DOHH2 (cell line): Measurements from ENCODE around the gene UBE2K.
"Not testable (repeated sequence)": the region's sequence is repeated elsewhere in the genome, so short reads cannot be mapped to it uniquely, and the experiment has no call there.

Experiments used
- H3F3A ChIP-seq: fragments of 200-600 bp; sonication (generic), shearing (Covaris generic); 2 replicates; pipeline ENCODE4 v1.6.0; 2016; ENCODE audit warnings: antibody characterized with exemption, mild to moderate bottlenecking; ENCODE audit not compliant: control insufficient read depth, insufficient read depth
- H3K27ac ChIP-seq: fragments of 200-600 bp; sonication (generic); 2 replicates; pipeline ENCODE4 v1.5.1; 2014; ENCODE audit warnings: low read depth, mild to moderate bottlenecking, low read length, moderate library complexity
- H3K27me3 ChIP-seq: fragments of 200-600 bp; sonication (generic); 2 replicates; pipeline ENCODE4 v1.6.1; 2014; ENCODE audit warnings: mild to moderate bottlenecking, low read length, mixed read lengths; ENCODE audit not compliant: control insufficient read depth
- H3K36me3 ChIP-seq: fragments of 200-600 bp; sonication (generic); 2 replicates; pipeline ENCODE4 v1.6.1; 2014; ENCODE audit warnings: mild to moderate bottlenecking, low read length, moderate library complexity, mixed read lengths; ENCODE audit not compliant: control insufficient read depth
- H3K4me1 ChIP-seq: fragments of 200-600 bp; sonication (generic); 2 replicates; pipeline ENCODE4 v1.6.1; 2014; ENCODE audit warnings: mild to moderate bottlenecking, low read length, mixed read lengths; ENCODE audit not compliant: control insufficient read depth
- H3K4me2 ChIP-seq: fragments of 200-600 bp; sonication (generic); 2 replicates; pipeline ENCODE4 v1.6.0; 2014; ENCODE audit warnings: mild to moderate bottlenecking, low read length, moderate library complexity
- H3K4me3 ChIP-seq: fragments of 200-600 bp; sonication (generic); 2 replicates; pipeline ENCODE4 v1.5.1; 2014; ENCODE audit warnings: mild to moderate bottlenecking, low read length, mixed read lengths
- H3K79me2 ChIP-seq: fragments of 200-600 bp; sonication (generic); 2 replicates; pipeline ENCODE4 v1.6.1; 2014; ENCODE audit warnings: mild to moderate bottlenecking, low read length, mixed read lengths; ENCODE audit not compliant: control insufficient read depth
- H3K9me2 ChIP-seq: fragments of 200-600 bp; sonication (generic); replicated peaks from 2 replicates; pipeline ENCODE4 v1.6.1; 2014; ENCODE audit warnings: mild to moderate bottlenecking, low read length, mixed read lengths; ENCODE audit not compliant: control insufficient read depth
- H3K9me3 ChIP-seq: fragments of 200-600 bp; sonication (generic); 2 replicates; pipeline ENCODE4 v1.6.1; 2014; ENCODE audit warnings: antibody characterized with exemption, low read length, mixed read lengths; ENCODE audit not compliant: control insufficient read depth, insufficient read depth
- H4K20me1 ChIP-seq: fragments of 200-600 bp; sonication (generic); 2 replicates; pipeline ENCODE4 v1.6.0; 2014; ENCODE audit warnings: low read depth, mild to moderate bottlenecking, antibody characterized with exemption, low read length, moderate library complexity; ENCODE audit not compliant: control insufficient read depth, insufficient read depth
- CTCF ChIP-seq: fragments of 200-600 bp; sonication (generic); IDR thresholded peaks from one replicate; pipeline ENCODE4 v1.5.1; 2014; ENCODE audit warnings: antibody characterized with exemption, mild to moderate bottlenecking, low read depth, low read length; ENCODE audit not compliant: poor library complexity, severe bottlenecking
- EZH2phosphoT487 ChIP-seq: fragments of 200-600 bp; sonication (generic); IDR thresholded peaks from 2 replicates; pipeline ENCODE4 v1.6.1; 2017; ENCODE audit warnings: borderline replicate concordance, mild to moderate bottlenecking, antibody characterized with exemption, low read length, moderate library complexity, mixed read lengths

Gene UBE2K

GRCh38 chr4:39702716-39703115 is 4.8 kb downstream of the UBE2K start:
- H3K79me2 ChIP-seq = peaks cover 98% of the 10 kb centered on the region
- H3K36me3 ChIP-seq = peaks cover 41% of the 10 kb centered on the region
- no peaks in the 10 kb centered on the region for H3K9me2 ChIP-seq
- no peak overlapping the region for H3K4me3 ChIP-seq
- no peaks in the 10 kb centered on the region for H3K27me3 ChIP-seq
- H3K4me2 ChIP-seq = no peak overlapping the region
- H3K9me3 ChIP-seq = no peaks in the 10 kb centered on the region
- peaks cover 12% of the 10 kb centered on the region; the same call in 1 of the 2 replicates for H4K20me1 ChIP-seq
- no peak overlapping the region for H3K27ac ChIP-seq
- no peaks in the 10 kb centered on the region for H3F3A ChIP-seq
- peaks cover 17% of the 10 kb centered on the region for H3K4me1 ChIP-seq
- TF ChIP-seq CTCF (no peak), EZH2phosphoT487 (no peak)

GRCh38 chr4:39704789-39705188 is 6.9 kb downstream of the UBE2K start:
- H3K9me2 ChIP-seq, H3K4me3 ChIP-seq, H3K27me3 ChIP-seq, H3K9me3 ChIP-seq, H3K27ac ChIP-seq, H3K4me2 ChIP-seq: not testable (repeated sequence)
- Histone ChIP-seq H3K36me3 (peaks cover 31% of the 10 kb centered on the region), H3K4me1 (peaks cover 21% of the 10 kb centered on the region), H3F3A (peaks cover 14% of the 10 kb centered on the region), H4K20me1 (peaks cover 16% of the 10 kb centered on the region; the same call in 1 of the 2 replicates), H3K79me2 (peaks cover 100% of the 10 kb centered on the region)

GRCh38 chr4:39706334-39706733 is 8.4 kb downstream of the UBE2K start:
- Histone ChIP-seq H3K79me2 (peaks cover 100% of the 10 kb centered on the region), H3K36me3 (peaks cover 19% of the 10 kb centered on the region), H3K4me3 (no peak overlapping the region), H3K27me3 (no peaks in the 10 kb centered on the region), H3K9me2 (no peaks in the 10 kb centered on the region), H3K4me2 (no peak overlapping the region), H4K20me1 (peaks cover 7% of the 10 kb centered on the region; the same call in 1 of the 2 replicates), H3K9me3 (no peaks in the 10 kb centered on the region), H3F3A (peaks cover 22% of the 10 kb centered on the region), H3K27ac (no peak overlapping the region), H3K4me1 (peaks cover 20% of the 10 kb centered on the region)
- TF ChIP-seq CTCF (no peak), EZH2phosphoT487 (no peak)

GRCh38 chr4:39706741-39707511 is 9.0 kb downstream of the UBE2K start:
- no peaks in the 10 kb centered on the region for H3K27me3 ChIP-seq
- no peak for TF ChIP-seq CTCF
- no peak for TF ChIP-seq EZH2phosphoT487
- peaks cover 100% of the 10 kb centered on the region for H3K79me2 ChIP-seq
- no peak overlapping the region for H3K4me3 ChIP-seq
- H3K4me2 ChIP-seq = no peak overlapping the region
- no peaks in the 10 kb centered on the region for H3K9me3 ChIP-seq
- peaks cover 22% of the 10 kb centered on the region for H3F3A ChIP-seq
- peaks cover 18% of the 10 kb centered on the region for H3K36me3 ChIP-seq
- no peaks in the 10 kb centered on the region for H3K9me2 ChIP-seq
- peaks cover 12% of the 10 kb centered on the region; the same call in 1 of the 2 replicates for H4K20me1 ChIP-seq
- no peak overlapping the region for H3K27ac ChIP-seq
- peaks cover 25% of the 10 kb centered on the region for H3K4me1 ChIP-seq
